SH-SY5Y (cell line): ENCODE measurements around the gene ZNF180.

ENCODE experiments used
- GATA2 ChIP-seq: IDR thresholded peaks from 2 replicates; pipeline ENCODE4 v1.6.1; 2011; ENCODE audit warnings: mild to moderate bottlenecking, low read depth, low read length
- GATA3 ChIP-seq: IDR thresholded peaks from 2 replicates; pipeline ENCODE4 v1.6.1; 2011; ENCODE audit warnings: low read depth, mild to moderate bottlenecking, low read length, moderate library complexity

- TF ChIP-seq GATA3 (no peak), GATA2 (no peak)
Measured at GRCh38 chr19:44527554-44527953, 27.2 kb upstream of the ZNF180 start.
